ENCODE measurements around the gene ZNF678.

- TF ChIP-seq CTCF (IDR thresholded peaks at IDR 0.05): no peak
- no peak for TF ChIP-seq POLR2A (IDR thresholded peaks at IDR 0.05)
Measured at GRCh38 chr1:227526524-227526923, 36.8 kb upstream of the ZNF678 start.

All from body of pancreas (tissue), 4 donors.